GM23338 (cell line): ENCODE results near the gene RBM8A.

Experiments
- CREB1 ChIP-seq: fragments of 250-450 bp; sonication (Bioruptor Pico); IDR thresholded peaks from 2 replicates; pipeline ENCODE4 v1.5.0; 2020; ENCODE audit warnings: low read depth, mild to moderate bottlenecking, moderate library complexity
- CTCF ChIP-seq, 2 experiments: fragments of 200-600 bp in 1 of 2; sonication (generic) in 1 of 2; conservative IDR thresholded peaks; 2 replicates each; pipeline versions ENCODE4 v1.5.1 to v1.6.1; 2016 to 2017; ENCODE audit warnings: antibody characterized with exemption in 2 of 2, low read depth in 2 of 2, mild to moderate bottlenecking in 2 of 2, moderate library complexity in 1 of 2
- ETS1 ChIP-seq: IDR thresholded peaks from 2 replicates; pipeline ENCODE4 v1.6.1; 2016; ENCODE audit warnings: antibody characterized with exemption
- EZH2 ChIP-seq: fragments of 200-600 bp; sonication (generic); IDR thresholded peaks from one replicate; pipeline ENCODE4 v1.8.0; 2017; ENCODE audit warnings: antibody characterized with exemption, mild to moderate bottlenecking, low read depth; ENCODE audit not compliant: unreplicated experiment
- EZH2phosphoT487 ChIP-seq: fragments of 200-600 bp; sonication (generic); IDR thresholded peaks from one replicate; pipeline ENCODE4 v1.8.1; 2018; ENCODE audit warnings: antibody characterized with exemption; ENCODE audit not compliant: unreplicated experiment
- JUNB ChIP-seq: IDR thresholded peaks from one replicate; pipeline ENCODE4 v1.6.1; 2016; ENCODE audit warnings: antibody characterized with exemption; ENCODE audit not compliant: unreplicated experiment
- NANOG ChIP-seq: IDR thresholded peaks from 2 replicates; pipeline ENCODE4 v1.6.1; 2016; ENCODE audit warnings: antibody characterized with exemption, borderline replicate concordance
- POLR2AphosphoS5 ChIP-seq: IDR thresholded peaks from 2 replicates; pipeline ENCODE4 v1.6.1; 2016; ENCODE audit warnings: antibody characterized with exemption, low read depth
- REST ChIP-seq: IDR thresholded peaks from one replicate; pipeline ENCODE4 v1.6.1; 2018; ENCODE audit warnings: antibody characterized with exemption; ENCODE audit not compliant: unreplicated experiment
- STAT1 ChIP-seq: IDR thresholded peaks from one replicate; pipeline ENCODE4 v1.6.1; 2016; ENCODE audit warnings: antibody characterized with exemption; ENCODE audit not compliant: unreplicated experiment
- ZNF114 ChIP-seq: fragments of 250-450 bp; sonication (Bioruptor Pico); IDR thresholded peaks from 2 replicates; pipeline ENCODE4 v1.5.0; 2020; ENCODE audit warnings: mild to moderate bottlenecking, moderate library complexity
- ZNF331 ChIP-seq: fragments of 250-450 bp; sonication (Bioruptor Pico); IDR thresholded peaks from 2 replicates; pipeline ENCODE4 v1.5.0; 2020; ENCODE audit warnings: low read depth, mild to moderate bottlenecking, moderate library complexity
- ZNF462 ChIP-seq: fragments of 250-450 bp; sonication (Bioruptor Pico); IDR thresholded peaks from 2 replicates; pipeline ENCODE4 v1.5.0; 2020; ENCODE audit warnings: mild to moderate bottlenecking, moderate library complexity

- TF ChIP-seq POLR2AphosphoS5 = no peak
- no peak for TF ChIP-seq REST
- TF ChIP-seq CREB1 (CRISPR knock-in tag) = no peak
- TF ChIP-seq CTCF (conservative IDR thresholded peaks at IDR 0.05; ENCODE audit: low read depth in 2 of 2) = no peak
- TF ChIP-seq EZH2 = no peak
- TF ChIP-seq ZNF114 (CRISPR knock-in tag) = no peak
- no peak for TF ChIP-seq ETS1
- no peak for TF ChIP-seq NANOG
- TF ChIP-seq EZH2phosphoT487 = no peak
- TF ChIP-seq STAT1 = no peak
- TF ChIP-seq JUNB = no peak
- no peak for TF ChIP-seq ZNF462 (CRISPR knock-in tag)
- no peak for TF ChIP-seq ZNF331 (CRISPR knock-in tag)
Observed at GRCh38 chr1:145953861-145954260, 26.6 kb upstream of the RBM8A start.
